WTC11 (cell line): ENCODE results near the gene ISCU. TPM values are rescaled to one million over a fixed set of nuclear protein-coding genes. Genes with fewer than 3 reads are reported as not detected.

Source experiments
- ATAC-seq: fragments of 200-7000 bp; cut with Tn5 transposase; 2 replicates; pipeline ENCODE4 v1.10.0; 2021; ENCODE audit warnings: mild to moderate bottlenecking, moderate library complexity
- CTCF ChIA-PET: fragments of 300-600 bp; sonication (Branson Sonifier 250); formaldehyde crosslinking; loops from one replicate; lab custom pipeline; 2021; ENCODE audit warnings: antibody characterized with exemption; lab: Charles Lee
- POLR2A ChIA-PET: fragments of 350-600 bp; sonication (Branson Sonifier 250); formaldehyde crosslinking; loops from one replicate; lab custom pipeline; 2021; ENCODE audit warnings: antibody characterized with exemption; lab: Charles Lee
- DNase-seq: peaks from one replicate; pipeline ENCODE4 v3.0.0; 2021; ENCODE audit warnings: low spot score
- H3K27ac Mint-ChIP-seq: 2 replicates; pipeline ENCODE4 v1.8.0; 2021; ENCODE audit warnings: mixed read lengths
- H3K27me3 Mint-ChIP-seq: 2 replicates; pipeline ENCODE4 v1.8.0; 2021; ENCODE audit warnings: low read depth, mild to moderate bottlenecking, moderate library complexity, mixed read lengths
- H3K36me3 Mint-ChIP-seq: 2 replicates; pipeline ENCODE4 v1.8.0; 2021; ENCODE audit warnings: mixed read lengths
- H3K4me1 Mint-ChIP-seq: 2 replicates; pipeline ENCODE4 v1.8.0; 2022; ENCODE audit warnings: mixed read lengths
- H3K4me3 Mint-ChIP-seq: 2 replicates; pipeline ENCODE4 v1.8.0; 2021; ENCODE audit warnings: mild to moderate bottlenecking, moderate library complexity, mixed read lengths
- H3K9me3 Mint-ChIP-seq: 2 replicates; pipeline ENCODE4 v1.8.0; 2021; ENCODE audit warnings: mixed read lengths
- EMX1 ChIP-seq: fragments of 250-450 bp; sonication (Bioruptor Pico); IDR thresholded peaks from 2 replicates; pipeline ENCODE4 v1.8.0; 2021; ENCODE audit warnings: mild to moderate bottlenecking
- ESRRA ChIP-seq: sonication (generic); formaldehyde crosslinking; IDR thresholded peaks from 2 replicates; pipeline ENCODE4 v1.8.1; 2022; ENCODE audit warnings: mild to moderate bottlenecking, missing genetic modification reagents, borderline replicate concordance
- GABPB1 ChIP-seq: sonication (generic); formaldehyde crosslinking; IDR thresholded peaks from 2 replicates; pipeline ENCODE4 v1.8.1; 2023; ENCODE audit warnings: mild to moderate bottlenecking, missing genetic modification reagents
- IRF2 ChIP-seq: sonication (generic); formaldehyde crosslinking; IDR thresholded peaks from 2 replicates; pipeline ENCODE4 v1.8.0; 2022; ENCODE audit warnings: low read depth, missing genetic modification reagents, borderline replicate concordance
- OVOL2 ChIP-seq: fragments of 250-450 bp; sonication (Bioruptor Pico); IDR thresholded peaks from 2 replicates; pipeline ENCODE4 v1.9.0; 2021; ENCODE audit warnings: mild to moderate bottlenecking, borderline replicate concordance
- PRRX2 ChIP-seq: fragments of 250-450 bp; sonication (Bioruptor Pico); IDR thresholded peaks from 2 replicates; pipeline ENCODE4 v1.8.0; 2021; ENCODE audit warnings: mild to moderate bottlenecking
- RELA ChIP-seq: sonication (generic); formaldehyde crosslinking; IDR thresholded peaks from 2 replicates; pipeline ENCODE4 v1.8.1; 2022; ENCODE audit warnings: missing genetic modification reagents, mild to moderate bottlenecking, borderline replicate concordance
- RORB ChIP-seq: fragments of 250-450 bp; sonication (Bioruptor Pico); IDR thresholded peaks from 2 replicates; pipeline ENCODE4 v1.9.0; 2021; ENCODE audit warnings: mild to moderate bottlenecking
- SMAD4 ChIP-seq: sonication (generic); formaldehyde crosslinking; IDR thresholded peaks from 2 replicates; pipeline ENCODE4 v1.8.0; 2022; ENCODE audit warnings: mild to moderate bottlenecking, missing genetic modification reagents
- TEAD1 ChIP-seq: sonication (generic); formaldehyde crosslinking; IDR thresholded peaks from 2 replicates; pipeline ENCODE4 v1.8.0; 2022; ENCODE audit warnings: mild to moderate bottlenecking, missing genetic modification reagents
- TP53 ChIP-seq: sonication (generic); formaldehyde crosslinking; IDR thresholded peaks from 2 replicates; pipeline ENCODE4 v1.8.1; 2023; ENCODE audit warnings: mild to moderate bottlenecking, missing genetic modification reagents
- ZBTB21 ChIP-seq: sonication (generic); formaldehyde crosslinking; IDR thresholded peaks from 2 replicates; pipeline ENCODE4 v1.8.1; 2023; ENCODE audit warnings: mild to moderate bottlenecking, missing genetic modification reagents, borderline replicate concordance
- ZNF232 ChIP-seq: sonication (generic); formaldehyde crosslinking; IDR thresholded peaks from 2 replicates; pipeline ENCODE4 v1.8.0; 2022; ENCODE audit warnings: mild to moderate bottlenecking, missing genetic modification reagents
- ZNF317 ChIP-seq: sonication (generic); formaldehyde crosslinking; IDR thresholded peaks from 2 replicates; pipeline ENCODE4 v1.8.1; 2023; ENCODE audit warnings: low read depth, mild to moderate bottlenecking, moderate library complexity, missing genetic modification reagents, borderline replicate concordance
- ZNF416 ChIP-seq: fragments of 250-450 bp; sonication (Bioruptor Pico); IDR thresholded peaks from 2 replicates; pipeline ENCODE4 v1.9.0; 2021; ENCODE audit warnings: mild to moderate bottlenecking, inconsistent platforms
- ZNF671 ChIP-seq: fragments of 250-450 bp; sonication (Bioruptor Pico); IDR thresholded peaks from 2 replicates; pipeline ENCODE4 v1.8.0; 2021; ENCODE audit warnings: mild to moderate bottlenecking
- total RNA-seq: library from RNA; stranded (reverse); gene quantifications from 3 replicates; pipeline ENCODE4 v1.2.3, GENCODE V29; 2021
- TF ChIP-seq, protein P1 (sequence below): sonication (generic); formaldehyde crosslinking; IDR thresholded peaks from 2 replicates; pipeline ENCODE4 v1.8.1; 2023; ENCODE audit warnings: mild to moderate bottlenecking, missing genetic modification reagents, moderate library complexity
- TF ChIP-seq, protein P2 (sequence below): sonication (generic); formaldehyde crosslinking; IDR thresholded peaks from 2 replicates; pipeline ENCODE4 v1.8.1; 2022; ENCODE audit warnings: mild to moderate bottlenecking, moderate library complexity, missing genetic modification reagents
- TF ChIP-seq, protein P3 (sequence below): fragments of 250-450 bp; sonication (Bioruptor Pico); IDR thresholded peaks from 2 replicates; pipeline ENCODE4 v1.8.0; 2021; ENCODE audit warnings: mild to moderate bottlenecking
- TF ChIP-seq, protein P4 (sequence below): sonication (generic); formaldehyde crosslinking; IDR thresholded peaks from 2 replicates; pipeline ENCODE4 v1.8.1; 2023; ENCODE audit warnings: mild to moderate bottlenecking, missing genetic modification reagents, borderline replicate concordance
- TF ChIP-seq, protein P5 (sequence below): sonication (generic); formaldehyde crosslinking; IDR thresholded peaks from 2 replicates; pipeline ENCODE4 v1.8.1; 2022; ENCODE audit warnings: low read depth, mild to moderate bottlenecking, moderate library complexity, missing genetic modification reagents, borderline replicate concordance
- TF ChIP-seq, protein P6 (sequence below): sonication (generic); formaldehyde crosslinking; IDR thresholded peaks from 2 replicates; pipeline ENCODE4 v1.8.0; 2023; ENCODE audit warnings: missing genetic modification reagents

Gene ISCU
- total RNA-seq, 1 experiment from 2014 or later = 85.9 TPM

DNA sequence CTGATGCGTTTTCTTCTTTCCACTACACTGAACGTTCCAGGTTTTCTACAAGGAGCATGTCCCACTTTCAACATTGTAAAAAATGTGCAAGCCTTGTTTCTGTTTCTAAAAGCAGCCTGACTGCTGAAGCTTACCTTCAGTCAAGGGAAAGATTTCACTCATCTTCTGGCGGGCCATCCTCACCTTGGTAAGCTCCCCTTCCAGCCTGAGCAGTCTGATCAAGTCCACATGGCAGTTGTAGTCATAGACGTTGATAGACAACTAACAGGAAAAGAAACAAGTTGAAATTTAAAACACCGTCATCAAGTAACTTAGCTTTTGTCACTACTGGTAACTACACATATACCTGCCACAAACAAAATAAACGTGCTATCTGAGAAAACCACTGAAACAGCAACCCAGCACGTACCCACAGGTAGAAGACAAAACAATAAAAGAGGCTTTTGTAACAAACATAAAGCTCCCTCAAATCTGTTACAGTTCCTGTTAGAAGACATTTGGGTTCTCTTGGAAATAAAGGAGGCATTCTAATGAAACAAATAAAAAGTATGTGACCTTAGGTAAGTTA lies 13.4 kb upstream of the ISCU start:
- ATAC-seq (no peak), DNase-seq (no peak)
- Mint-ChIP-seq H3K27ac (no peak overlapping the region), H3K9me3 (no peaks in the 10 kb centered on the region), H3K27me3 (no peaks in the 10 kb centered on the region), H3K36me3 (peaks cover 42% of the 10 kb centered on the region), H3K4me1 (peaks cover 21% of the 10 kb centered on the region), H3K4me3 (no peak overlapping the region)
- TF ChIP-seq OVOL2 (CRISPR knock-in tag) = no peak
- ChIA-PET CTCF (no interaction called here), POLR2A (no interaction called here)

DNA sequence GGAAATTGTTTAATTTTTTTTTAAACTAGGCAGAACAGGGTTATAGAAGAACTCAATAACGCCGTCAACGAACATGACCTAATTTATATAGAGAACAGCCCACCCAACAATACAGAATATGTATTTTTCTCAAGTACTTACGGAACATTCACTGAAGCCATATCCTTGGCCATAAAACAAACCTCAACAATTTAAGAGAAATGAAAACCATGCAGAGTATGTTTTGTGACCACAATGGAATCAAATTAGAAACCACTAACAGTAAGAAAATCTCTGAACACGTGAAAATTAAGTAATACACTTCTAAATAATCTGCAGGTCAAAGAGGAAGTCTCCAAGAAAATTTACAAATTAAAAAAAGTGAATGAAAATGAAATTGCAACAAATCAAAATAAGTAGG lies 10.9 kb upstream of the ISCU start:
- no peaks in the 10 kb centered on the region for H3K27me3 Mint-ChIP-seq
- ATAC-seq = no peak
- TF ChIP-seq, protein P1, sequence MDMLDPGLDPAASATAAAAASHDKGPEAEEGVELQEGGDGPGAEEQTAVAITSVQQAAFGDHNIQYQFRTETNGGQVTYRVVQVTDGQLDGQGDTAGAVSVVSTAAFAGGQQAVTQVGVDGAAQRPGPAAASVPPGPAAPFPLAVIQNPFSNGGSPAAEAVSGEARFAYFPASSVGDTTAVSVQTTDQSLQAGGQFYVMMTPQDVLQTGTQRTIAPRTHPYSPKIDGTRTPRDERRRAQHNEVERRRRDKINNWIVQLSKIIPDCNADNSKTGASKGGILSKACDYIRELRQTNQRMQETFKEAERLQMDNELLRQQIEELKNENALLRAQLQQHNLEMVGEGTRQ (CRISPR knock-in tag) = no peak
- TF ChIP-seq PRRX2 (CRISPR knock-in tag) (no peak), ESRRA (CRISPR knock-in tag) (no peak), ZNF232 (CRISPR knock-in tag) (no peak), IRF2 (no peak)
- TF ChIP-seq, protein P2, sequence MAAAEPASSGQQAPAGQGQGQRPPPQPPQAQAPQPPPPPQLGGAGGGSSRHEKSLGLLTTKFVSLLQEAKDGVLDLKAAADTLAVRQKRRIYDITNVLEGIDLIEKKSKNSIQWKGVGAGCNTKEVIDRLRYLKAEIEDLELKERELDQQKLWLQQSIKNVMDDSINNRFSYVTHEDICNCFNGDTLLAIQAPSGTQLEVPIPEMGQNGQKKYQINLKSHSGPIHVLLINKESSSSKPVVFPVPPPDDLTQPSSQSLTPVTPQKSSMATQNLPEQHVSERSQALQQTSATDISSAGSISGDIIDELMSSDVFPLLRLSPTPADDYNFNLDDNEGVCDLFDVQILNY = no peak
- TF ChIP-seq, all 79 proteins: peak for 0
- Mint-ChIP-seq H3K27ac (no peak overlapping the region), H3K4me1 (peaks cover 36% of the 10 kb centered on the region), H3K36me3 (peaks cover 28% of the 10 kb centered on the region), H3K9me3 (no peaks in the 10 kb centered on the region), H3K4me3 (no peak overlapping the region)
- ChIA-PET CTCF (no interaction called here), POLR2A (no interaction called here)
- DNase-seq = no peak

DNA sequence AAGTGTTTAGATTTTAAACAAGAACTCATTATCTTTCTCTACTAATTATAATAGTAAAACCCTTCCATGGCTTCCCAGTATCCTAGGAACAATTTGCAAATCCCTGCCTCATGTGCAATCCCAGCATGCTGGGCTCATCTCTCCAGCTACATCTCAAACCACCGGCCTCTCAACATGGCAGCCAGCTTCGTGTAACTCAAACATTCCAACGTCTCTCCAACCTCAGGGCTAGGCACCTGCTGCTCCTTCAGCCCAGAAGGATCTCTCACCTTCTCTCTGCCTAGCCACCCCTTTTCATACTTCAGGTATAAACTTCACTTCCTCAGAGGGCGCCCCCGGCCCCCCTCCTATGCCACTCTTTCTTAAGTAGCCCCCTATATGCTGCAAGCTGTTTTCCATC lies 8.6 kb upstream of the ISCU start:
- H3K36me3 Mint-ChIP-seq = peaks cover 17% of the 10 kb centered on the region
- ChIA-PET POLR2A (no interaction called here), CTCF (no interaction called here)
- peaks cover 44% of the 10 kb centered on the region for H3K4me1 Mint-ChIP-seq
- DNase-seq = no peak
- H3K27me3 Mint-ChIP-seq = no peaks in the 10 kb centered on the region
- ATAC-seq = no peak
- H3K9me3 Mint-ChIP-seq = no peaks in the 10 kb centered on the region
- peak overlapping the region; percentile 73 for H3K27ac Mint-ChIP-seq
- TF ChIP-seq, protein P1 (CRISPR knock-in tag) = no peak
- TF ChIP-seq EMX1 (CRISPR knock-in tag) (no peak), TEAD1 (CRISPR knock-in tag) (no peak), TP53 (CRISPR knock-in tag) (no peak), ZNF671 (CRISPR knock-in tag) (no peak), ESRRA (CRISPR knock-in tag) (no peak), SMAD4 (CRISPR knock-in tag) (no peak), ZBTB21 (CRISPR knock-in tag) (no peak), GABPB1 (CRISPR knock-in tag) (no peak), IRF2 (no peak), ZNF416 (CRISPR knock-in tag) (no peak), RELA (CRISPR knock-in tag) (no peak), RORB (CRISPR knock-in tag) (no peak), ZNF317 (no peak), OVOL2 (CRISPR knock-in tag) (no peak)
- TF ChIP-seq, protein P3, sequence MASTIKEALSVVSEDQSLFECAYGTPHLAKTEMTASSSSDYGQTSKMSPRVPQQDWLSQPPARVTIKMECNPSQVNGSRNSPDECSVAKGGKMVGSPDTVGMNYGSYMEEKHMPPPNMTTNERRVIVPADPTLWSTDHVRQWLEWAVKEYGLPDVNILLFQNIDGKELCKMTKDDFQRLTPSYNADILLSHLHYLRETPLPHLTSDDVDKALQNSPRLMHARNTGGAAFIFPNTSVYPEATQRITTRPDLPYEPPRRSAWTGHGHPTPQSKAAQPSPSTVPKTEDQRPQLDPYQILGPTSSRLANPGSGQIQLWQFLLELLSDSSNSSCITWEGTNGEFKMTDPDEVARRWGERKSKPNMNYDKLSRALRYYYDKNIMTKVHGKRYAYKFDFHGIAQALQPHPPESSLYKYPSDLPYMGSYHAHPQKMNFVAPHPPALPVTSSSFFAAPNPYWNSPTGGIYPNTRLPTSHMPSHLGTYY = no peak
- TF ChIP-seq, protein P4, sequence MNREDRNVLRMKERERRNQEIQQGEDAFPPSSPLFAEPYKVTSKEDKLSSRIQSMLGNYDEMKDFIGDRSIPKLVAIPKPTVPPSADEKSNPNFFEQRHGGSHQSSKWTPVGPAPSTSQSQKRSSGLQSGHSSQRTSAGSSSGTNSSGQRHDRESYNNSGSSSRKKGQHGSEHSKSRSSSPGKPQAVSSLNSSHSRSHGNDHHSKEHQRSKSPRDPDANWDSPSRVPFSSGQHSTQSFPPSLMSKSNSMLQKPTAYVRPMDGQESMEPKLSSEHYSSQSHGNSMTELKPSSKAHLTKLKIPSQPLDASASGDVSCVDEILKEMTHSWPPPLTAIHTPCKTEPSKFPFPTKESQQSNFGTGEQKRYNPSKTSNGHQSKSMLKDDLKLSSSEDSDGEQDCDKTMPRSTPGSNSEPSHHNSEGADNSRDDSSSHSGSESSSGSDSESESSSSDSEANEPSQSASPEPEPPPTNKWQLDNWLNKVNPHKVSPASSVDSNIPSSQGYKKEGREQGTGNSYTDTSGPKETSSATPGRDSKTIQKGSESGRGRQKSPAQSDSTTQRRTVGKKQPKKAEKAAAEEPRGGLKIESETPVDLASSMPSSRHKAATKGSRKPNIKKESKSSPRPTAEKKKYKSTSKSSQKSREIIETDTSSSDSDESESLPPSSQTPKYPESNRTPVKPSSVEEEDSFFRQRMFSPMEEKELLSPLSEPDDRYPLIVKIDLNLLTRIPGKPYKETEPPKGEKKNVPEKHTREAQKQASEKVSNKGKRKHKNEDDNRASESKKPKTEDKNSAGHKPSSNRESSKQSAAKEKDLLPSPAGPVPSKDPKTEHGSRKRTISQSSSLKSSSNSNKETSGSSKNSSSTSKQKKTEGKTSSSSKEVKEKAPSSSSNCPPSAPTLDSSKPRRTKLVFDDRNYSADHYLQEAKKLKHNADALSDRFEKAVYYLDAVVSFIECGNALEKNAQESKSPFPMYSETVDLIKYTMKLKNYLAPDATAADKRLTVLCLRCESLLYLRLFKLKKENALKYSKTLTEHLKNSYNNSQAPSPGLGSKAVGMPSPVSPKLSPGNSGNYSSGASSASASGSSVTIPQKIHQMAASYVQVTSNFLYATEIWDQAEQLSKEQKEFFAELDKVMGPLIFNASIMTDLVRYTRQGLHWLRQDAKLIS (CRISPR knock-in tag) = no peak
- TF ChIP-seq, protein P5, sequence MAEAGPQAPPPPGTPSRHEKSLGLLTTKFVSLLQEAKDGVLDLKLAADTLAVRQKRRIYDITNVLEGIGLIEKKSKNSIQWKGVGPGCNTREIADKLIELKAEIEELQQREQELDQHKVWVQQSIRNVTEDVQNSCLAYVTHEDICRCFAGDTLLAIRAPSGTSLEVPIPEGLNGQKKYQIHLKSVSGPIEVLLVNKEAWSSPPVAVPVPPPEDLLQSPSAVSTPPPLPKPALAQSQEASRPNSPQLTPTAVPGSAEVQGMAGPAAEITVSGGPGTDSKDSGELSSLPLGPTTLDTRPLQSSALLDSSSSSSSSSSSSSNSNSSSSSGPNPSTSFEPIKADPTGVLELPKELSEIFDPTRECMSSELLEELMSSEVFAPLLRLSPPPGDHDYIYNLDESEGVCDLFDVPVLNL (CRISPR knock-in tag) = no peak
- TF ChIP-seq, protein P6, sequence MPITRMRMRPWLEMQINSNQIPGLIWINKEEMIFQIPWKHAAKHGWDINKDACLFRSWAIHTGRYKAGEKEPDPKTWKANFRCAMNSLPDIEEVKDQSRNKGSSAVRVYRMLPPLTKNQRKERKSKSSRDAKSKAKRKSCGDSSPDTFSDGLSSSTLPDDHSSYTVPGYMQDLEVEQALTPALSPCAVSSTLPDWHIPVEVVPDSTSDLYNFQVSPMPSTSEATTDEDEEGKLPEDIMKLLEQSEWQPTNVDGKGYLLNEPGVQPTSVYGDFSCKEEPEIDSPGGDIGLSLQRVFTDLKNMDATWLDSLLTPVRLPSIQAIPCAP (CRISPR knock-in tag) = no peak
- no peak overlapping the region for H3K4me3 Mint-ChIP-seq
